Keratinocyte (primary cell): Measurements from ENCODE around the gene DES. TPM values are rescaled to one million over a fixed set of nuclear protein-coding genes. Genes with fewer than 3 reads are reported as not detected.

Experiments used
- DNase-seq: peaks from one replicate; pipeline ENCODE4 v3.0.0-alpha.2; 2011; ENCODE audit warnings: low read depth, missing footprints, low spot score
- FAIRE-seq: peaks from 2 replicates; lab custom pipeline; 2011; peaks lifted over from hg19 to GRCh38; lab: Jason Lieb, UNC
- H2AFZ ChIP-seq: 2 replicates; pipeline ENCODE4 v1.6.0; 2012; ENCODE audit warnings: low read length, control low read depth, inconsistent platforms; ENCODE audit not compliant: control insufficient read depth
- H3K27ac ChIP-seq: 2 replicates; pipeline ENCODE4 v1.5.1; 2011; ENCODE audit warnings: low read length; ENCODE audit not compliant: control insufficient read depth, insufficient read depth
- H3K27me3 ChIP-seq: 3 replicates; pipeline ENCODE4 v1.6.0; 2011; ENCODE audit warnings: low read length; ENCODE audit not compliant: control insufficient read depth, insufficient read depth; ENCODE audit errors: extremely low read depth
- H3K36me3 ChIP-seq, 2 experiments: 2 replicates in 1 of 2; 3 replicates in 1 of 2; pipeline ENCODE4 v1.5.1; 2011; ENCODE audit warnings: low read length in 2 of 2, mild to moderate bottlenecking in 1 of 2; ENCODE audit not compliant: control insufficient read depth in 2 of 2, insufficient read depth in 2 of 2; ENCODE audit errors: extremely low read depth in 1 of 2
- H3K4me1 ChIP-seq: 3 replicates; pipeline ENCODE4 v1.5.1; 2011; ENCODE audit warnings: low read length; ENCODE audit not compliant: control insufficient read depth, insufficient read depth; ENCODE audit errors: extremely low read depth
- H3K4me2 ChIP-seq: 3 replicates; pipeline ENCODE4 v1.6.0; 2011; ENCODE audit warnings: low read depth, low read length; ENCODE audit not compliant: control insufficient read depth, insufficient read depth; ENCODE audit errors: extremely low read depth
- H3K4me3 ChIP-seq, 3 experiments: fragments of 200-600 bp in 1 of 3; sonication (generic) in 1 of 3; 2 replicates in 2 of 3; 3 replicates in 1 of 3; pipeline ENCODE4 v1.5.1; 2011 to 2016; ENCODE audit warnings: low read length in 3 of 3, mild to moderate bottlenecking in 3 of 3, control low read depth in 2 of 3, inconsistent platforms in 1 of 3, low read depth in 1 of 3, mixed read lengths in 1 of 3, mixed run types in 1 of 3, moderate library complexity in 1 of 3; ENCODE audit not compliant: control insufficient read depth in 2 of 3, insufficient read depth in 2 of 3; ENCODE audit errors: extremely low read depth in 1 of 3
- H3K79me2 ChIP-seq: 2 replicates; pipeline ENCODE4 v1.6.0; 2012; ENCODE audit warnings: low read length; ENCODE audit not compliant: control insufficient read depth, insufficient read depth
- H3K9ac ChIP-seq: 3 replicates; pipeline ENCODE4 v1.6.0; 2011; ENCODE audit warnings: low read length; ENCODE audit not compliant: control insufficient read depth, insufficient read depth; ENCODE audit errors: extremely low read depth
- H3K9me1 ChIP-seq: 3 replicates; pipeline ENCODE4 v1.6.0; 2011; ENCODE audit warnings: low read length; ENCODE audit not compliant: control insufficient read depth, insufficient read depth; ENCODE audit errors: extremely low read depth
- H3K9me3 ChIP-seq: 2 replicates; pipeline ENCODE4 v1.5.1; 2012; ENCODE audit warnings: low read depth, low read length; ENCODE audit not compliant: control insufficient read depth
- H4K20me1 ChIP-seq: 3 replicates; pipeline ENCODE4 v1.6.0; 2011; ENCODE audit warnings: low read length; ENCODE audit not compliant: control insufficient read depth, insufficient read depth; ENCODE audit errors: extremely low read depth
- CTCF ChIP-seq, 3 experiments: IDR thresholded peaks in 1 of 3; conservative IDR thresholded peaks in 1 of 3; optimal IDR thresholded peaks in 1 of 3; 2 replicates in 2 of 3; 3 replicates in 1 of 3; pipeline versions ENCODE3 to v1.5.1; 2011; ENCODE audit warnings: low read length in 3 of 3, mild to moderate bottlenecking in 3 of 3, moderate library complexity in 2 of 3, control low read depth in 1 of 3, inconsistent platforms in 1 of 3; ENCODE audit not compliant: insufficient read depth in 2 of 3; ENCODE audit errors: extremely low read depth in 1 of 3
- EZH2 ChIP-seq: IDR thresholded peaks from one replicate; pipeline ENCODE4 v1.6.1; 2012; ENCODE audit warnings: inconsistent platforms, mild to moderate bottlenecking, low read length, moderate library complexity
- dilution Hi-C: fragments of 300-500 bp; cut with MboI; formaldehyde crosslinking; loops from one replicate; pipeline ENCODE4 v1.7.0; 2020; ENCODE audit warnings: low sequenced_read_pairs; ENCODE audit not compliant: extremely low pct_ligation_motif_present
- polyA plus RNA-seq, 5 experiments: library from polyadenylated mRNA; depleted of rRNA in 3 of 5; stranded (reverse) in 3 of 5; stranded (forward) in 1 of 5; unstranded in 1 of 5; fragments of >200 nt; gene quantifications; 1 replicate in 1 of 5; 2 replicates in 3 of 5; 3 replicates in 1 of 5; pipeline versions ENCODE4 v1.2.1 to v1.2.3, GENCODE V29; 2011 to 2012; ENCODE audit warnings: missing spikeins in 2 of 5, low read depth in 1 of 5, low replicate concordance in 1 of 5

The DES gene
- polyA plus RNA-seq, 1 donor (not counting 4 experiments of a cell fraction or from before 2014, with no cell fraction given): not detected

GRCh38 chr2:219473511-219473910 is 55.3 kb downstream of the DES start:
- no peak overlapping the region for H3K4me2 ChIP-seq
- dilution Hi-C loops: no loop called here
- H2AFZ ChIP-seq: no peak overlapping the region
- no peak for DNase-seq
- peaks cover 8% of the 10 kb centered on the region for H3K4me1 ChIP-seq
- H3K27ac ChIP-seq: no peak overlapping the region
- no peaks in the 10 kb centered on the region for H4K20me1 ChIP-seq
- no peaks in the 10 kb centered on the region for H3K79me2 ChIP-seq
- no peak overlapping the region for H3K9ac ChIP-seq
- no peak for FAIRE-seq
- H3K27me3 ChIP-seq: no peaks in the 10 kb centered on the region
- TF ChIP-seq CTCF (optimal IDR thresholded peaks at IDR 0.05 in 1 of 3, IDR thresholded peaks at IDR 0.05 in 1 of 3, conservative IDR thresholded peaks at IDR 0.05 in 1 of 3; ENCODE audit: extremely low read depth in 1 of 3, insufficient read depth in 2 of 3, low read length in 3 of 3): no peak
- TF ChIP-seq EZH2: no peak
- no peaks in the 10 kb centered on the region for H3K9me1 ChIP-seq
- H3K36me3 ChIP-seq: peaks cover 3 to 10% of the 10 kb centered on the region in 2 experiments
- H3K4me3 ChIP-seq: no peak overlapping the region
- H3K9me3 ChIP-seq: no peaks in the 10 kb centered on the region

GRCh38 chr2:219474285-219475060 is 56.3 kb downstream of the DES start:
- no peak overlapping the region for H3K27ac ChIP-seq
- FAIRE-seq: no peak
- H3K79me2 ChIP-seq: no peaks in the 10 kb centered on the region
- DNase-seq: no peak
- H3K9me3 ChIP-seq: no peaks in the 10 kb centered on the region
- H3K9me1 ChIP-seq: no peaks in the 10 kb centered on the region
- TF ChIP-seq CTCF (optimal IDR thresholded peaks at IDR 0.05 in 1 of 3, IDR thresholded peaks at IDR 0.05 in 1 of 3, conservative IDR thresholded peaks at IDR 0.05 in 1 of 3; ENCODE audit: extremely low read depth in 1 of 3, insufficient read depth in 2 of 3, low read length in 3 of 3): no peak
- no peak for TF ChIP-seq EZH2
- no peak overlapping the region for H3K4me3 ChIP-seq
- peaks cover 0 to 13% of the 10 kb centered on the region in 2 experiments for H3K36me3 ChIP-seq
- no peak overlapping the region for H3K9ac ChIP-seq
- H3K27me3 ChIP-seq: no peaks in the 10 kb centered on the region
- H2AFZ ChIP-seq: no peak overlapping the region
- no peak overlapping the region for H3K4me2 ChIP-seq
- dilution Hi-C loops: no loop called here
- H3K4me1 ChIP-seq: peaks cover 2% of the 10 kb centered on the region
- H4K20me1 ChIP-seq: no peaks in the 10 kb centered on the region
